ENCODE data around the gene TBATA. TPM values are rescaled to one million over a fixed set of nuclear protein-coding genes. Genes with fewer than 3 reads are reported as not detected.
A peak's percentile ranks its signal among the peaks of the same experiment; 100 is the strongest.

TBATA gene
- total and polyA plus RNA-seq, 7 donors, result not detected

- Histone ChIP-seq H3K9me3 (no peaks in the 10 kb centered on the region), H3K4me1 (peaks cover 0 to 38% (median 33%) of the 10 kb centered on the region in 4 donors), H3K4me3 (no peak overlapping the region), H3K27me3 (no peaks in the 10 kb centered on the region), H3K36me3 (no peaks in the 10 kb centered on the region), H3K27ac (no peak overlapping the region)
- intact Hi-C loops (cut with DNase I), result no loop called here
- peak; percentile 54 for DNase-seq
- TF ChIP-seq EP300 (IDR thresholded peaks at IDR 0.05), result no peak
- no peak for TF ChIP-seq POLR2A (IDR thresholded peaks at IDR 0.05)
- TF ChIP-seq CTCF (IDR thresholded peaks at IDR 0.05), result no peak
- no peak for TF ChIP-seq POLR2AphosphoS5 (IDR thresholded peaks at IDR 0.05)
- WGBS, 2 donors, result 90 to 92% methylated on average over 13 of the region's 13 CpGs
These were observed 41.3 kb downstream of the TBATA start for GRCh38 chr10:70743879-70744278.

GRCh38 chr10:70743430-70743788 is 41.8 kb downstream of the TBATA start:
- Histone ChIP-seq H3K27ac (no peak overlapping the region), H3K36me3 (no peaks in the 10 kb centered on the region), H3K4me1 (peaks cover 0 to 38% (median 33%) of the 10 kb centered on the region in 4 donors), H3K4me3 (no peak overlapping the region), H3K27me3 (no peaks in the 10 kb centered on the region), H3K9me3 (no peaks in the 10 kb centered on the region)
- intact Hi-C loops (cut with DNase I), result no loop called here
- no peak for DNase-seq
- WGBS, 2 donors, result 90 to 93% methylated on average over 17 of the region's 17 CpGs
- TF ChIP-seq POLR2AphosphoS5 (IDR thresholded peaks at IDR 0.05), result no peak

GRCh38 chr10:70742537-70743429 is 42.4 kb downstream of the TBATA start:
- H3K27me3 ChIP-seq, result no peaks in the 10 kb centered on the region
- DNase-seq, result no peak
- no peak for TF ChIP-seq EP300 (IDR thresholded peaks at IDR 0.05)
- TF ChIP-seq POLR2AphosphoS5 (IDR thresholded peaks at IDR 0.05), result peak in 1 of 4 donors; percentile 29
- intact Hi-C loops (cut with DNase I), result no loop called here
- H3K4me1 ChIP-seq, result peaks cover 0 to 38% (median 33%) of the 10 kb centered on the region in 4 donors
- no peaks in the 10 kb centered on the region for H3K9me3 ChIP-seq
- no peaks in the 10 kb centered on the region for H3K36me3 ChIP-seq
- 37 to 42% methylated on average over 8 of the region's 8 CpGs for WGBS, 2 donors
- no peak overlapping the region for H3K4me3 ChIP-seq
- H3K27ac ChIP-seq, result no peak overlapping the region

GRCh38 chr10:70740406-70741288 is 44.5 kb downstream of the TBATA start:
- H3K4me1 ChIP-seq, result peaks cover 0 to 38% (median 33%) of the 10 kb centered on the region in 4 donors
- no peak overlapping the region for H3K4me3 ChIP-seq
- no peak for DNase-seq
- no peaks in the 10 kb centered on the region for H3K9me3 ChIP-seq
- no peaks in the 10 kb centered on the region for H3K36me3 ChIP-seq
- intact Hi-C loops (cut with DNase I), result no loop called here
- 79 to 84% methylated on average over 12 of the region's 12 CpGs for WGBS, 2 donors
- TF ChIP-seq CTCF (IDR thresholded peaks at IDR 0.05) (no peak), POLR2AphosphoS5 (IDR thresholded peaks at IDR 0.05) (peak; percentile 42 to 85 (median 74))
- H3K27ac ChIP-seq, result peak overlapping the region in 1 of 4 donors; percentile 47
- peaks cover 0 to 5% (median 0%) of the 10 kb centered on the region in 3 donors for H3K27me3 ChIP-seq

- 84 to 86% methylated on average over 12 of the region's 12 CpGs for WGBS, 2 donors
- Histone ChIP-seq H3K4me3 (no peak overlapping the region), H3K27ac (no peak overlapping the region), H3K36me3 (no peaks in the 10 kb centered on the region), H3K9me3 (no peaks in the 10 kb centered on the region), H3K27me3 (peaks cover 0 to 11% (median 0%) of the 10 kb centered on the region in 3 donors), H3K4me1 (peaks cover 0 to 38% (median 33%) of the 10 kb centered on the region in 4 donors)
- TF ChIP-seq POLR2A (IDR thresholded peaks at IDR 0.05) (no peak), EP300 (IDR thresholded peaks at IDR 0.05) (no peak), CTCF (IDR thresholded peaks at IDR 0.05) (no peak), POLR2AphosphoS5 (IDR thresholded peaks at IDR 0.05) (no peak)
- intact Hi-C loops (cut with DNase I), result no loop called here
- DNase-seq, result no peak
These were observed 46.4 kb downstream of the TBATA start for GRCh38 chr10:70738761-70739121.
